Activated CD8-positive, alpha-beta T cell treated with anti-CD3 and anti-CD28 coated beads for 36 hours (primary cell): Measurements from ENCODE around the gene PARVA. TPM values are rescaled to one million over a fixed set of nuclear protein-coding genes. Genes with fewer than 3 reads are reported as not detected.

ENCODE experiments used
- ATAC-seq: fragments of 200-7000 bp; cut with Tn5 transposase; one replicate; pipeline ENCODE4 v1.10.0; 2021; ENCODE audit warnings: mild to moderate bottlenecking, moderate library complexity
- CTCF ChIA-PET: fragments of 350-600 bp; sonication (Branson Sonifier 250); formaldehyde crosslinking; loops from one replicate; lab custom pipeline; 2021; ENCODE audit warnings: antibody characterized with exemption; lab: Charles Lee
- POLR2A ChIA-PET: fragments of 350-600 bp; sonication (Branson Sonifier 250); formaldehyde crosslinking; loops from one replicate; lab custom pipeline; 2021; ENCODE audit warnings: antibody characterized with exemption; lab: Charles Lee
- DNase-seq: peaks from one replicate; pipeline ENCODE4 v3.0.0-alpha.2; 2020
- H3K27ac Mint-ChIP-seq: one replicate; pipeline ENCODE4 v1.8.0; 2021; ENCODE audit warnings: mild to moderate bottlenecking, mixed read lengths
- H3K27me3 Mint-ChIP-seq: one replicate; pipeline ENCODE4 v1.8.0; 2021; ENCODE audit warnings: mixed read lengths
- H3K36me3 Mint-ChIP-seq: one replicate; pipeline ENCODE4 v1.8.0; 2021; ENCODE audit warnings: low read depth, mixed read lengths
- H3K4me1 Mint-ChIP-seq: one replicate; pipeline ENCODE4 v1.8.0; 2021; ENCODE audit warnings: low read depth, mixed read lengths
- H3K4me3 Mint-ChIP-seq: one replicate; pipeline ENCODE4 v1.8.0; 2021; ENCODE audit warnings: mild to moderate bottlenecking, moderate library complexity, mixed read lengths
- H3K9me3 Mint-ChIP-seq: one replicate; pipeline ENCODE4 v1.8.0; 2021; ENCODE audit warnings: mixed read lengths
- CTCF ChIP-seq: fragments of 200-600 bp; IDR thresholded peaks from one replicate; pipeline ENCODE4 v1.8.0; 2022; ENCODE audit warnings: antibody characterized with exemption, mild to moderate bottlenecking
- intact Hi-C: fragments of 100-400 bp; cut with micrococcal nuclease; formaldehyde crosslinking; loops from one replicate; pipeline ENCODE4 v1.10.0; 2022
- total RNA-seq, 2 experiments: library from RNA; stranded (reverse); gene quantifications; one replicate each; pipeline ENCODE4 v1.2.3, GENCODE V29; 2021

The PARVA gene
- total RNA-seq, 2 experiments from 2014 or later, result not detected

GRCh38 chr11:12434325-12434654 is 56.9 kb downstream of the PARVA start:
- TF ChIP-seq CTCF, result no peak
- no peaks in the 10 kb centered on the region for H3K9me3 Mint-ChIP-seq
- no peaks in the 10 kb centered on the region for H3K36me3 Mint-ChIP-seq
- intact Hi-C loops, result no loop called here
- H3K27me3 Mint-ChIP-seq, result no peaks in the 10 kb centered on the region
- CTCF ChIA-PET, result interaction anchor here (0.7 kb wide), 1 partner anchor 389 kb away, joined by 3 read pairs; no protein-coding TSS in a partner anchor
- no peaks in the 10 kb centered on the region for H3K4me1 Mint-ChIP-seq
- DNase-seq (no peak), ATAC-seq (no peak)
- POLR2A ChIA-PET, result no interaction called here
- H3K27ac Mint-ChIP-seq, result no peak overlapping the region
- no peak overlapping the region for H3K4me3 Mint-ChIP-seq

- Mint-ChIP-seq H3K27me3 (no peaks in the 10 kb centered on the region), H3K9me3 (no peaks in the 10 kb centered on the region), H3K36me3 (no peaks in the 10 kb centered on the region), H3K4me3 (no peak overlapping the region), H3K27ac (no peak overlapping the region), H3K4me1 (no peaks in the 10 kb centered on the region)
- intact Hi-C loops, result no loop called here
- CTCF ChIA-PET, result no interaction called here
- DNase-seq (no peak), ATAC-seq (no peak)
- POLR2A ChIA-PET, result no interaction called here
- no peak for TF ChIP-seq CTCF
Observed at GRCh38 chr11:12435264-12435663, 57.9 kb downstream of the PARVA start.

GRCh38 chr11:12436266-12436665 is 58.9 kb downstream of the PARVA start:
- no peak for DNase-seq
- TF ChIP-seq CTCF, result no peak
- Mint-ChIP-seq H3K27ac (no peak overlapping the region), H3K9me3 (no peaks in the 10 kb centered on the region), H3K4me3 (no peak overlapping the region), H3K27me3 (no peaks in the 10 kb centered on the region), H3K4me1 (no peaks in the 10 kb centered on the region), H3K36me3 (no peaks in the 10 kb centered on the region)
- intact Hi-C loops, result no loop called here
- ChIA-PET CTCF (no interaction called here), POLR2A (no interaction called here)
- no peak for ATAC-seq

- intact Hi-C loops, result no loop called here
- H3K9me3 Mint-ChIP-seq, result no peaks in the 10 kb centered on the region
- no peaks in the 10 kb centered on the region for H3K27me3 Mint-ChIP-seq
- no peak overlapping the region for H3K4me3 Mint-ChIP-seq
- ChIA-PET POLR2A (no interaction called here), CTCF (no interaction called here)
- no peak for DNase-seq
- no peak for ATAC-seq
- no peak for TF ChIP-seq CTCF
- H3K36me3 Mint-ChIP-seq, result no peaks in the 10 kb centered on the region
- no peak overlapping the region for H3K27ac Mint-ChIP-seq
- H3K4me1 Mint-ChIP-seq, result no peaks in the 10 kb centered on the region
Observed at GRCh38 chr11:12438291-12438690, 60.9 kb downstream of the PARVA start.

- intact Hi-C loops, result no loop called here
Observed at GRCh38 chr11:12439615-12440014, 62.2 kb downstream of the PARVA start.

More at GRCh38 chr11:12439615-12440014, 62.2 kb downstream of the PARVA start:
- Mint-ChIP-seq H3K4me1 (no peaks in the 10 kb centered on the region), H3K27ac (no peak overlapping the region), H3K4me3 (no peak overlapping the region), H3K27me3 (no peaks in the 10 kb centered on the region), H3K36me3 (no peaks in the 10 kb centered on the region), H3K9me3 (no peaks in the 10 kb centered on the region)
- ChIA-PET CTCF (no interaction called here), POLR2A (no interaction called here)
- no peak for ATAC-seq
- no peak for DNase-seq
- TF ChIP-seq CTCF, result no peak
